SK-N-MC (cell line): ENCODE measurements around the gene HMG20B.
A peak's percentile ranks its signal among the peaks of the same experiment; 100 is the strongest.

Source experiments
- DNase-seq: peaks from one replicate; pipeline ENCODE4 v3.0.0-alpha.2; 2011; ENCODE audit warnings: low read depth, low spot score
- H3K27ac ChIP-seq: fragments of 200-600 bp; sonication (generic); 2 replicates; pipeline ENCODE4 v1.5.1; 2016; ENCODE audit warnings: mixed run types
- H3K36me3 ChIP-seq: fragments of 200-600 bp; sonication (generic); 2 replicates; pipeline ENCODE4 v1.6.1; 2017; ENCODE audit warnings: antibody characterized with exemption, low read length, mixed read lengths; ENCODE audit not compliant: insufficient read depth
- H3K4me3 ChIP-seq: fragments of 200-600 bp; sonication (generic); 2 replicates; pipeline ENCODE4 v1.5.1; 2016
- H3K9ac ChIP-seq: fragments of 200-600 bp; sonication (generic); 2 replicates; pipeline ENCODE4 v1.8.0; 2017; ENCODE audit warnings: mixed run types, mixed read lengths; ENCODE audit not compliant: insufficient read length
- H3K9me3 ChIP-seq: fragments of 200-600 bp; sonication (generic); 2 replicates; pipeline ENCODE4 v1.6.1; 2017; ENCODE audit warnings: low read depth, mild to moderate bottlenecking, antibody characterized with exemption, low read length, moderate library complexity, mixed read lengths
- EZH2 ChIP-seq: fragments of 200-600 bp; sonication (generic); IDR thresholded peaks from one replicate; pipeline ENCODE4 v1.6.1; 2017; ENCODE audit warnings: antibody characterized with exemption
- FOXP2 ChIP-seq: optimal IDR thresholded peaks from 2 replicates; pipeline ENCODE3; 2011; ENCODE audit warnings: mild to moderate bottlenecking, moderate library complexity; ENCODE audit not compliant: insufficient read depth; ENCODE audit errors: extremely low read length, control extremely low read depth
- POLR2AphosphoS5 ChIP-seq: IDR thresholded peaks from 2 replicates; pipeline ENCODE4 v1.6.1; 2012; ENCODE audit warnings: mild to moderate bottlenecking, low read depth, low read length, borderline replicate concordance

Gene HMG20B

DNA sequence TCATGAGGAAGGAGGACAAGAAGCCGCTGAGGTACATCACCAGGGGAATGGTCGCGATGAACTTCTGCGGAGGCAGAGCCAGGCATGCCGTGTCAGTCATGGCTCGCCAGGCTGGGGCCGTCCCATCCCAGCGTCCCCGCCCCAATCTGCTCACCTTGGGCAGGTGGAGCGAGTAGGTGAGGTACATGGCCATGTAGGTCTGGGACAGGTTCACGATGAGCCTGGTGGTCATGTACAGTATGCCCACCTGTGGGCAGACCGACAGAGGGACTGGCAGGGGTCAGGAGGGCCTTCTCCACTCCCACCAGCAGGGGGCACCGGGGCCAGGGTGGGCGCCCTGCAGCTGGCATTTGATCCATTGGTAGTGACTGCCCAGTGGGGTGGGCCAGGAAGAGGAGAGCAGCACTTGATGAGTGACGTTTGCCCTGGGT lies 25.4 kb upstream of the HMG20B start:
- Histone ChIP-seq H3K9me3 (no peaks in the 10 kb centered on the region), H3K9ac (no peak overlapping the region), H3K4me3 (no peak overlapping the region), H3K27ac (no peak overlapping the region), H3K36me3 (no peaks in the 10 kb centered on the region)
- TF ChIP-seq EZH2 = no peak
- DNase-seq = no peak

DNA sequence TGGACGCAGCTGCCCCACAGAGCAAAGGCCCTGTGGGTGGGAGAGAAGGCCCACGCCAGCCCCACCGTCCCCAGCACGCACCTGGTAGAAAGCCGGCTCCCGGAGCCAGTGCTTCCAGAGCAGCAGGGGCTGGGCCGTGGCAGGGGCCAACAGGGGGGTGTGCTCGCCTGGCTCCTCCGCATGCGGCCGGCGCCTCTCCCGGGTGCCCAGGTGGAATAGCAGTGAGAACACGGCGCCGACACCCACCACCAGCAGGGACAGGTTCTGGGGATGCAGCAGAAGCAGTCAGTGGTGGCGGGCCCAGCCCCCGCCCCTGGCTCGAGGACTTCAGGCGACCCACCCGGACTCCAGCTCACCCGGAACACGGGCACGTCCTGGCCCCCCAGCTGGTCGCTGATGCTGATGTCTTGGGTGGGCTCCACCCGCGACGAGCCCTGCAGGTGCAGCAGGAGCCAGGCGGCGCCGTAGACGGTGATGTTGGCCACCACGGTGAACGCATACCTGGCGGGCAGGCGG lies 24.9 kb upstream of the HMG20B start:
- no peak for TF ChIP-seq POLR2AphosphoS5
- TF ChIP-seq FOXP2 = no peak
- no peak for TF ChIP-seq EZH2
- H3K4me3 ChIP-seq = no peak overlapping the region
- no peak overlapping the region for H3K9ac ChIP-seq
- H3K36me3 ChIP-seq = no peaks in the 10 kb centered on the region
- H3K9me3 ChIP-seq = no peaks in the 10 kb centered on the region
- DNase-seq = no peak
- no peak overlapping the region for H3K27ac ChIP-seq

DNA sequence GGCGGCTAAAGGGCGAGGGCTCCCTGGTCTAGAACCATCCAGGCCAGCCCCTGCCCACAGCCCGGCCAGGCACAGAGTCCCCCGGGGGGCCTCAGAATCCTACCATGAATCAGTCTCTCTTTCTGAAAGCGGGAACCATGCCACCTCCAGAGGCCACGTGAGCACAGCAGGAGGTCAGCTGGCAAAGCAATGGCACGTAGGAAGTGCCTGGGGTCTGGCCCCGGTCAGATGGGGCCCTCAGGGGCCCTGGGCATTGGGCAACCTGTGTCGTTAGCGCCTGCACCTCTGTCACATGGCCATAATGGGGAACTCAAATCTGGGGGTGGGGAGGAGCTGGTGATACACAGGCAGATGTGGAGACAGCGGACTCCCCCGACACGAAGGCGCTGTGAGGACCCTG lies 24.1 kb upstream of the HMG20B start:
- H3K9ac ChIP-seq = no peak overlapping the region
- TF ChIP-seq FOXP2 (no peak), EZH2 (no peak), POLR2AphosphoS5 (no peak)
- H3K36me3 ChIP-seq = no peaks in the 10 kb centered on the region
- no peak overlapping the region for H3K27ac ChIP-seq
- DNase-seq = no peak
- H3K4me3 ChIP-seq = no peak overlapping the region
- no peaks in the 10 kb centered on the region for H3K9me3 ChIP-seq

DNA sequence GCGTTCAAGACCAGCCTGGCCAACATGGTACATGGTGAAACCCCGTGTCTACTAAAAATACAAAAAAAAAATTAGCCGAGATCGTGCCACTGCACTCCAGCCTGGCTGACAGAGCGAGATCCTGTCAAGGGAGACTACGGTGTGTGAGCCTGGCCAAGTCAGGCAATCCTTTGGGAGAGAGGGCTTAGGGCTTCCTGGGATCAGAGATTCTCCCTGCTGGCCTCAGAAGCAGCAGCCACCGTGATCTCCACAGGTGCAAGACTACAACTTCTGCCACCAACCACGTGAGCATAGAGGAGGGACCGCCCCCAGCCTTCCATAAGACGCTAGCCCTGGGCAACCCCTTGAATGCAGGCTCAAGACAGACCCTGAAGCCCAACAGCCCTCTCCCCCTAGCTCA lies 22.9 kb upstream of the HMG20B start:
- no peaks in the 10 kb centered on the region for H3K9me3 ChIP-seq
- no peak overlapping the region for H3K9ac ChIP-seq
- no peak overlapping the region for H3K4me3 ChIP-seq
- H3K27ac ChIP-seq = no peak overlapping the region
- TF ChIP-seq EZH2 (no peak), FOXP2 (no peak), POLR2AphosphoS5 (no peak)
- no peaks in the 10 kb centered on the region for H3K36me3 ChIP-seq
- DNase-seq = no peak

DNA sequence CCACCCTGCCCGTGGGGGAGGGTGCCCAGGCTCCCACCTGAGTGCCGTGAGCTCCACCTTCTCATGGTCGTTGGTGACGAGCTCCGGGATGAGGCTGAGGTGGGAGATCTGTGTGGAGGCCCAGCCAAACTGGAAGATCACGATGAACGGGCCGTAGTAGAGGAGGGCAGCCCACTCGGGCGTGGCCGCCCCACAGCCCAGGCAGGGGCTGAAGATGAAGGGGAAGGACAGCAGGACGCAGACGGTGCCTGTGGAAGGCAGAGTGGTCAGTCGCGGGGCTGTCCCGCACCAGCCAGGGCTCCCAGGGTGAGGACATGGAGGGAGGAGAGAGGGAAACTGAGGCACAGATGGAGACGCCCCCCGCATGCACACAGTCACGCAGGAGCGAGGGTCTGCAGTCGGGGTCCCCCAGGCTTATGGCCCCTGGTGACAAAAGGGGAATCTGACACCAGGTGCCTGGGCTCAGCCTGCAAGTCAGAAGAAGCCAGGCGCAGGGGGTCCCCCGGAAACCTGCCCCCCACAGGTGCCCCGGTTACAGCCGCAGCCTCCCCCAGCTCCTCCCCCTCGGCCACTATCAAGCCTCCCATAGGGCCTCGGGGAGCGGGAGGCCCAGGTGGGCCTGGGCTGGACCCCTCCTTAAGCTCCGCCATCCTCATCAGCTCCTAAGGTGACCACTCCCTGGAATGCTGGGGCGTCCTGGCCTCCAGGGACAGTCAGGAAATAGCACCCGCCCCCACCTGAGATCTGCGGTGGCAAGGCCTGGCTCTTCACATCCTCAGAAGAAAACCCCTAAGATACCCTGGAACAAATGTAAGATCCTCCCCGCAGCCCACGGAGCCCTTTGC lies 21.6 kb upstream of the HMG20B start:
- Histone ChIP-seq H3K36me3 (no peaks in the 10 kb centered on the region), H3K27ac (no peak overlapping the region)
- TF ChIP-seq FOXP2 (no peak), POLR2AphosphoS5 (no peak), EZH2 (no peak)

DNA sequence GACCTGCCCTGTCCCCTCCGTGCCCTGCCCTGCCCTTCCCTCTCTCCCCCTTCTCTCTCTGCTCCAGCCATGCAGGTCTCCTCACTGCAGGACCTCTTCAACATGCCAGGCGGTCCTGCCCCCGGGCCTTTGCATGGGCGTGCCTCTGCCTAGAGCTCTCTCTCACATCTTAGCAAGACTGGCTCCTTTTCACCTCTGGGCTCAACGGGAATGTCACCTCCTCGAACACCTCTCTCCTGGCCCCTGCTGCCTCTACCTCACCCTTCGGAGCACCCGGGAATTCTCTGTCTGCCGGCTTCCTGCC lies 21.0 kb upstream of the HMG20B start:
- no peak for TF ChIP-seq EZH2
- no peak for TF ChIP-seq FOXP2
- TF ChIP-seq POLR2AphosphoS5 = no peak
- H3K9me3 ChIP-seq = no peaks in the 10 kb centered on the region
- DNase-seq = no peak
- no peak overlapping the region for H3K9ac ChIP-seq
- no peak overlapping the region for H3K4me3 ChIP-seq
- no peak overlapping the region for H3K27ac ChIP-seq
- H3K36me3 ChIP-seq = no peaks in the 10 kb centered on the region

More for the DNA sequence above, 21.6 kb upstream of the HMG20B start:
- DNase-seq = no peak
- Histone ChIP-seq H3K9ac (no peak overlapping the region), H3K9me3 (no peaks in the 10 kb centered on the region), H3K4me3 (no peak overlapping the region)

DNA sequence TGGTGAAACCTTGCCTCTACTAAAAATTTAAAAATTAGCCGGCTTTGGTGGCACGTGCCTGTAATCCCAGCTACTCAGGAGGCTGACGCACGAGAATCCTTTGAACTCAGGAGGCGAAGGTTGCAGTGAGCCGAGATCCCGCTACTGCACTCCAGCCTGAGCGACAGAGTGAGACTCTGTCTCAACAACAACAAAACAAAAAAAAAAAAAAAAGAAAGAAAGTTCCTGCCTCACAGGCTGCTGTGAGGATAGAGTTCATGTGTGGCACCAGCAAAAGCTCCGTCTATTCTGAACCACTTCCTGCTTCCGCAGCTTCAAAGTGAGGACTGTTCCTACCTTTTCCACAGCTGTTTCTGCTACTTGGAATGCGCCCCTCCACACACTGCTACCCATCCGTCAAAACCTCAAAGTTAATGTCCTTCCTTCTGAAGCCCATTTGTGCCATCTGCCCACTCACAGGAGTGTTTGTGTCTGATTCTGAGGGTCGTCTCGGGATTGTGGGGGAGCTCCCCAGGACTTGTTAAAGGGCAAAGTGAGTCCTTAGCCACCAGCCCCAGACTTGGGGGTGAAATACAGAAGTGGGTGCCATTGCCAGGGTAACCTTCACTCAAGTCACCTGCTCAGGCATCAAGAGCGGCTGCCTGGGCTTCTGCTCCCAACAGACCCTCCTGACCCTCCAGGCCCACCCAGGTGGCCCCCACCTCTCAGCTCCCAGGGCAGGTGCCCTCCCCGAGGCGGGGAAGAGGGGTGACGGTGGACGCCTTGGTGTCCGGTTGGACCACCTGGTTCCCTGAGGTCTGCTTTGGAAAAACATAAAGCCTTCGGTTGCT lies 18.3 kb upstream of the HMG20B start:
- Histone ChIP-seq H3K27ac (no peak overlapping the region), H3K9ac (peak overlapping the region; percentile 15), H3K36me3 (no peaks in the 10 kb centered on the region), H3K9me3 (no peaks in the 10 kb centered on the region), H3K4me3 (no peak overlapping the region)
- no peak for DNase-seq
- TF ChIP-seq EZH2 = no peak
- no peak for TF ChIP-seq POLR2AphosphoS5
- TF ChIP-seq FOXP2 = no peak

DNA sequence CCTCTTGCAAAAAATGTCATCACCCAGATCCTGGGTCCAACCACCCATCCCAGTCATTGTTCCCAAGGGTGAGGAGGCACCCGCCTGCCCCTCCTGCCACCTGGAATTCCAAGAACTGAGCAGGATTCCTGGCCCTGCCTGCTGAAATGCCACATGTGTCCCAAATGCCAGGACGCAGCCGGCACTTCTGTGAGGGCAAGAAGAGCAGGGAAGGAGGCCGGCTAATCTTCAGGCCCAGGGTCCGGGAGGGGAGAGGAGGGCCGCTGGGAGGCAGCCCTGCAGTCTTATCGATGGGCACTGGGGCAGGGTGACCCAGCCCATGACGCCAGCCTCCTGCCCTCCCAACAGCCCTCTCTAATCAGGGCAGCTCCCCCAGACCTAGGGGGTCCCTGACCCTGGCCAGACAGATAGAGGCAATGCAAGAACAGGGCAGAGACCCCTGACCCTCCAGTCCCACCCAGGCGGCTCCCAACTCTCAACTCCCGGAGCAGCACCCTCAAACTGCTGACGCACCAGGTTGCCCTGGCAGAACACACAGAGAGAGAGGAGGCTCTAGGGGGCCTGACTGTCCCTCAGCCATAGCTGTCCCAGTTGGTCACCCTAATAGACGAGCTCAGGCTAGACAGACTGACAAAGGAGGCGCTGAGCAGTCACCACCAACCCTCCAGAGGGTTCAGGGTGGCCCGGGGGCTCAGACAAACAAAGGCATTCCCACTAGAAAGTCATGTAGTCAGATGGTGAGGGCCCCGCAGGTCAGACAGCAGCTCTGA lies 16.9 kb upstream of the HMG20B start:
- Histone ChIP-seq H3K36me3 (no peaks in the 10 kb centered on the region), H3K27ac (no peak overlapping the region), H3K9me3 (no peaks in the 10 kb centered on the region), H3K9ac (no peak overlapping the region), H3K4me3 (peak overlapping the region; percentile 98)
- DNase-seq = no peak
- TF ChIP-seq FOXP2 (no peak), POLR2AphosphoS5 (no peak), EZH2 (no peak)
